Bladder microvascular endothelial cell (primary cell): ENCODE measurements around the gene NXPE1. TPM values are rescaled to one million over a fixed set of nuclear protein-coding genes. Genes with fewer than 3 reads are reported as not detected.

ENCODE experiments used
- total RNA-seq: library from RNA; depleted of rRNA; stranded (reverse); fragments of >200 nt; gene quantifications from 2 replicates; pipeline ENCODE4 v1.2.3, GENCODE V29; 2014

The NXPE1 gene
- total RNA-seq: under 0.01 TPM in 1 of 2 replicates, not detected in the other

DNA sequence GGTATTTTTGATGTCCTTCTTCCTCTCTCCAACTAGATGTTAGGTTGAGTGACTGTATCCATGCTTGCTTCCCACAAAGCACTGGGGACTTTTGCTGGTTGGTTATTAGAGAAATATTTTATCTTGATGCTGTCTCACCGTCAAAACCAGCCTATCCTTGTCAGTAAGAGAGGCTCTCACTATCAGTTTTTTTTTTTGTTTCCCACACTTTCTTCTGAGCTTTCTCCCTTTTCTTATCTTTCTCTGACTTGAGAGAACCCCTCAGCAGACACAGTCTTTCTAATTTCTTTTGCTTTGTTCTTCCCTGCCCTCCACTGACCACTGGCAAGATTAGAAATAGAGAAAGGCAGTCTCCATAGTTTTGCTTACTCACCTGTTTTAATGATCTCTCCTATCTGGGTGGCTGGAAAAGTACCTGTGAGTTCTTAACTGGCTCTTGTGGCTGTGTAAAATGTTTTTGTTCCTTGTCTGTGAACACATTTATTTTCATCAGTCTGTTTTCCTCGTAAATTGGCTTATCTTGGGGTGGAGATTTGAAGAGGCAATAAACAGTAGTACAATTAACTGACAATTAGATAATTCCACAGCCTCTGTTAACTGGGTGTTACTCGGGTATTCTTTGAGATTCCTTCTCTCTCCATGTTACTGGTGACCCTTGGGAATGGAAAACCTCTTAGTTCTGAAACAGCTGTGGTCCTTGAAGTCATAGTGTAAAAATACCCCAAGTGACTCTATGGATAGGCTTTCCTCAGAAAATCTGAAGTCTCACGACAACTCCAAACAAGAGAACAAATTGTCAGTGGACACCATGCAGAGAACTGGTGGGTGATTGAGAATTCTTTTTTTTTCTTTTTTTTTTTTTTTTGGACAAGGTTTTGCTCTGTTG is at the start of gene NXPE1:
TSS of gene NXPE1 (minus strand) at position 457 of the 886 bp plus-strand sequence. CDS start 8,680 bp downstream, outside the sequence.

DNA sequence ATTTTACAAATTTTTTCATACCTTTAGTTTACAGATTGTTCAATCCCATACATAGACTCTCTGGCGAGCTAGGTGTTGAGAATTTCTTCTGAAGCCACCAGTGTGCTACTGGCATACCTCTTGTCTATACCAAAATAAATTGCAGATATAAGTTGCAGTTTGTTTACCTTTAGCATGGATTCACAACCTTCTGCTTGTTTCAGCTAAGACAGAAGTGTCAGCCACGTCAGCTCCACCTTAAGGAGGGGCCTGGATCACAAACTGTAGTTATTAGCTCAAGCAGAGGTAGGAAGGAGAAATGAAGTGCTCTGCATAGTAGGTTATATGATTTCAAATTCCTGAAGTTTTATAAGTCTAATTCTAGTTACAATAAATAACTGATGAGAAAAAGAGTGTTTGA is 35.9 kb upstream of the NXPE1 start, which contains the start of gene NXPE4:
TSS of gene NXPE4 (minus strand) at position 216 of the 400 bp plus-strand sequence. CDS start 1,027 bp downstream, outside the sequence.

Other genes starting within 250 kb of the NXPE1 start
- gene C11orf71, start 159.4 kb downstream of the NXPE1 start, total RNA-seq: 3.2 and 3.8 TPM in 2 replicates
- gene RBM7, start 159.2 kb downstream of the NXPE1 start, total RNA-seq: 29.5 and 72.8 TPM in 2 replicates
- 97.5 and 140 TPM in 2 replicates for gene REXO2, start 120.4 kb downstream of the NXPE1 start, total RNA-seq
- not detected in 2 replicates for gene NXPE4, start 35.9 kb upstream of the NXPE1 start, total RNA-seq
- gene NXPE2, start 118.6 kb upstream of the NXPE1 start, total RNA-seq: not detected in 2 replicates